HL-60 (cell line): Measurements from ENCODE around the gene AP2A2.

Experiments used
- CTCF ChIP-seq: IDR thresholded peaks from one replicate; pipeline ENCODE4 v1.5.1; 2011; ENCODE audit warnings: low read length, control low read depth, inconsistent platforms; ENCODE audit not compliant: insufficient read depth
- POLR2AphosphoS5 ChIP-seq: IDR thresholded peaks from 2 replicates; pipeline ENCODE4 v1.6.1; 2012; ENCODE audit warnings: low read depth
- REST ChIP-seq: IDR thresholded peaks from 2 replicates; pipeline ENCODE4 v1.6.1; 2012; ENCODE audit warnings: low read depth; ENCODE audit not compliant: insufficient replicate concordance

- TF ChIP-seq POLR2AphosphoS5 (no peak), CTCF (no peak), REST (no peak)
Measured at GRCh38 chr11:944711-945470, 19.2 kb downstream of the AP2A2 start.
